ENCODE results near the gene PSAP. TPM values are rescaled to one million over a fixed set of nuclear protein-coding genes. Genes with fewer than 3 reads are reported as not detected.
"Not testable (repeated sequence)": the region's sequence is repeated elsewhere in the genome, so short reads cannot be mapped to it uniquely, and the experiment has no call there.

PSAP gene
- total and polyA plus RNA-seq, 4 donors: 255 to 671 (median 472) TPM

DNA sequence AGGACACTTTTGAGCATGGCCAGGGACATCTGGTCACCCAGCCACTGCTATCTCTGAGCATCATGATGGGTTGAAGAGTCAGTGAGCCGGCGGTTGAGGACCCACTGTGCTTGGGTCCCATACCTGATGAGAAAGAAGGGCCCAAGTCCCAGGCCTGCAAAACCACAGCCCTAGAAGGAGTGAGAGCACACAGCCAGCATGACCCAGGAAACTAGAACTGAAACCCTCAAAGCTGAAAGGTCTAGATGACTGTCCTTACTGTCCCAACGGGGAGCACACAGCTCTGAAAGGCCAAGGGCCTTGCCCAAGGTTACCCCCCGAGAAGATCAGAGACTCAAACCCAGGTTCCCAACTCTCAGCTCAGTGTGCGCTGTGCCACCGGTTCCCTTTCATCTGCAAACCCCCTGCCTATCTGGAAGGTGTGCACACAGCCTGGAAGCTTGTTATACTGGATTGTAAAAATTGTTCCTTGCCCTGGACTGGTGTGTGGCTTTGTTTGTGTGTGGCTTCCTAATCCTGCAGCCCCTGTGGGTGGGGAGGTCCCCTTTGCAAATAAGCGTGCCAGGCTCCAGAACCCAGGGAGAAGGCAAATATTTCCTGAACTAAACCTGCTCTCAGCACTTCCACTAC, 22.6 kb upstream of the PSAP start:
- H3K36me3 ChIP-seq (ENCODE audit: control insufficient read depth in 4 of 4, insufficient read depth in 3 of 4, low read depth in 1 of 4, low read length in 3 of 4): no peaks in the 10 kb centered on the region
- H3K4me1 ChIP-seq (ENCODE audit: control insufficient read depth in 4 of 4, insufficient read depth in 4 of 4, low read length in 3 of 4): no peaks in the 10 kb centered on the region
- no peaks in the 10 kb centered on the region for H3K27me3 ChIP-seq (ENCODE audit: control insufficient read depth in 4 of 4, insufficient read depth in 4 of 4, low read length in 3 of 4)
- TF ChIP-seq TAF1 (conservative IDR thresholded peaks at IDR 0.05) (no peak), NR2F2 (IDR thresholded peaks at IDR 0.05) (no peak), YY1 (IDR thresholded peaks at IDR 0.05) (no peak), JUND (IDR thresholded peaks at IDR 0.05) (no peak), EGR1 (IDR thresholded peaks at IDR 0.05; ENCODE audit: low read depth in 2 of 2) (no peak), RXRA (IDR thresholded peaks at IDR 0.05) (no peak), SP1 (IDR thresholded peaks at IDR 0.05) (no peak), FOXA2 (IDR thresholded peaks at IDR 0.05) (no peak), HNF4A (conservative IDR thresholded peaks at IDR 0.05) (no peak), FOXA1 (IDR thresholded peaks at IDR 0.05) (no peak)
- TF ChIP-seq, protein P1, sequence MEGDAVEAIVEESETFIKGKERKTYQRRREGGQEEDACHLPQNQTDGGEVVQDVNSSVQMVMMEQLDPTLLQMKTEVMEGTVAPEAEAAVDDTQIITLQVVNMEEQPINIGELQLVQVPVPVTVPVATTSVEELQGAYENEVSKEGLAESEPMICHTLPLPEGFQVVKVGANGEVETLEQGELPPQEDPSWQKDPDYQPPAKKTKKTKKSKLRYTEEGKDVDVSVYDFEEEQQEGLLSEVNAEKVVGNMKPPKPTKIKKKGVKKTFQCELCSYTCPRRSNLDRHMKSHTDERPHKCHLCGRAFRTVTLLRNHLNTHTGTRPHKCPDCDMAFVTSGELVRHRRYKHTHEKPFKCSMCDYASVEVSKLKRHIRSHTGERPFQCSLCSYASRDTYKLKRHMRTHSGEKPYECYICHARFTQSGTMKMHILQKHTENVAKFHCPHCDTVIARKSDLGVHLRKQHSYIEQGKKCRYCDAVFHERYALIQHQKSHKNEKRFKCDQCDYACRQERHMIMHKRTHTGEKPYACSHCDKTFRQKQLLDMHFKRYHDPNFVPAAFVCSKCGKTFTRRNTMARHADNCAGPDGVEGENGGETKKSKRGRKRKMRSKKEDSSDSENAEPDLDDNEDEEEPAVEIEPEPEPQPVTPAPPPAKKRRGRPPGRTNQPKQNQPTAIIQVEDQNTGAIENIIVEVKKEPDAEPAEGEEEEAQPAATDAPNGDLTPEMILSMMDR (IDR thresholded peaks at IDR 0.05; ENCODE audit: low read depth, low read length, missing input control): no peak
- TF ChIP-seq, protein P2, sequence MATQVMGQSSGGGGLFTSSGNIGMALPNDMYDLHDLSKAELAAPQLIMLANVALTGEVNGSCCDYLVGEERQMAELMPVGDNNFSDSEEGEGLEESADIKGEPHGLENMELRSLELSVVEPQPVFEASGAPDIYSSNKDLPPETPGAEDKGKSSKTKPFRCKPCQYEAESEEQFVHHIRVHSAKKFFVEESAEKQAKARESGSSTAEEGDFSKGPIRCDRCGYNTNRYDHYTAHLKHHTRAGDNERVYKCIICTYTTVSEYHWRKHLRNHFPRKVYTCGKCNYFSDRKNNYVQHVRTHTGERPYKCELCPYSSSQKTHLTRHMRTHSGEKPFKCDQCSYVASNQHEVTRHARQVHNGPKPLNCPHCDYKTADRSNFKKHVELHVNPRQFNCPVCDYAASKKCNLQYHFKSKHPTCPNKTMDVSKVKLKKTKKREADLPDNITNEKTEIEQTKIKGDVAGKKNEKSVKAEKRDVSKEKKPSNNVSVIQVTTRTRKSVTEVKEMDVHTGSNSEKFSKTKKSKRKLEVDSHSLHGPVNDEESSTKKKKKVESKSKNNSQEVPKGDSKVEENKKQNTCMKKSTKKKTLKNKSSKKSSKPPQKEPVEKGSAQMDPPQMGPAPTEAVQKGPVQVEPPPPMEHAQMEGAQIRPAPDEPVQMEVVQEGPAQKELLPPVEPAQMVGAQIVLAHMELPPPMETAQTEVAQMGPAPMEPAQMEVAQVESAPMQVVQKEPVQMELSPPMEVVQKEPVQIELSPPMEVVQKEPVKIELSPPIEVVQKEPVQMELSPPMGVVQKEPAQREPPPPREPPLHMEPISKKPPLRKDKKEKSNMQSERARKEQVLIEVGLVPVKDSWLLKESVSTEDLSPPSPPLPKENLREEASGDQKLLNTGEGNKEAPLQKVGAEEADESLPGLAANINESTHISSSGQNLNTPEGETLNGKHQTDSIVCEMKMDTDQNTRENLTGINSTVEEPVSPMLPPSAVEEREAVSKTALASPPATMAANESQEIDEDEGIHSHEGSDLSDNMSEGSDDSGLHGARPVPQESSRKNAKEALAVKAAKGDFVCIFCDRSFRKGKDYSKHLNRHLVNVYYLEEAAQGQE (IDR thresholded peaks at IDR 0.05): no peak
- H3K27ac ChIP-seq (ENCODE audit: low read depth in 1 of 2, low read length in 2 of 2): no peak overlapping the region
- H3K4me3 ChIP-seq (ENCODE audit: low read depth in 1 of 3, low read length in 3 of 3): no peak overlapping the region
- no peak overlapping the region for H3K9ac ChIP-seq (ENCODE audit: low read depth in 1 of 2, low read length in 2 of 2)
- 90% methylated on average over 7 of the region's 7 CpGs for WGBS
- H3K9me3 ChIP-seq (ENCODE audit: control insufficient read depth in 4 of 4, low read length in 3 of 4): no peaks in the 10 kb centered on the region
- DNase-seq (ENCODE audit: low spot score): no peak

DNA sequence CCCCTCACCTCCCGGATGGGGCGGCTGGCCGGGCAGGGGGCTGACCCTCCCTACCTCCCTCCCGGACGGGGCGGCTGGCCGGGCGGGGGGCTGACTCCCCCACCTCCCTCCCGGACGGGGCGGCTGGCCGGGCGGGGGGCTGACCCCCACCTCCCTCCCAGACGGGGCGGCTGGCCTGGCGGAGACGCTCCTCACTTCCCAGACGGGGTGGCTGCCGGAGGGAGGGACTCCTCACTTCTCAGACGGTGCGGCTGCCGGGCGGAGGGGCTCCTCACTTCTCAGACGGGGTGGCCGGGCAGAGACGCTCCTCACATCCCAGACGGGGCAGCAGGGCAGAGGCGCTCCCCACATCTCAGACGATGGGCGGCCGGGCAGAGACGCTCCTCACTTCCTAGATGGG, 18.6 kb upstream of the PSAP start:
- H3K4me3 ChIP-seq (ENCODE audit: low read depth in 1 of 3, low read length in 3 of 3); H3K27me3 ChIP-seq (ENCODE audit: control insufficient read depth in 4 of 4, insufficient read depth in 4 of 4, low read length in 3 of 4); H3K9ac ChIP-seq (ENCODE audit: low read depth in 1 of 2, low read length in 2 of 2); DNase-seq (ENCODE audit: low spot score); H3K9me3 ChIP-seq (ENCODE audit: control insufficient read depth in 4 of 4, low read length in 3 of 4); H3K27ac ChIP-seq (ENCODE audit: low read depth in 1 of 2, low read length in 2 of 2); H3K4me1 ChIP-seq (ENCODE audit: control insufficient read depth in 4 of 4, insufficient read depth in 4 of 4, low read length in 3 of 4); H3K36me3 ChIP-seq (ENCODE audit: control insufficient read depth in 4 of 4, insufficient read depth in 3 of 4, low read depth in 1 of 4, low read length in 3 of 4): not testable (repeated sequence)
- WGBS: 96% methylated on average over 27 of the region's 32 CpGs

DNA sequence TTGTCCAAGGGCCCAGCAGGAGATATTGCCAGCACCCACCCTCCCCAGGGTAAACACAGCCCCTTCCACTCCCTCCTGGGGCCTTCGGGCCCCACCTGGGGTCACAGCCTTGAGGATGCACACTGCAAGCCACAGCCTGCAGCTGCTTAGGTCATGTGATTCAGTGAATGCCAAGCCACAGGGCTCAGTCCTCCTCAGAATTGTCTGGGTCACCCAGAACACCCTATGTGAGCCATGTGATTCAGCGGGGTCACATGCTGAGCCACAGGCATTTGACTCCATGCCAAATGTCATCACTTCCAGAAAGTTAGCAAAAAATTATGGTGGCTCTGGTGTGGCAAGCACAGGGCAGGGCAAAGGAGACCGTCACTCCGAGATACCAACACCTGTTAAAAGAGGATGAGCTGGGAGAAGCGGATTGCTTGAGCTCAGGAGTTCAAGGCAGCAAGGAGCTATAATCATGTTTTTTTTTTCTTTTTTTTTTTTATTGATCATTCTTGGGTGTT, 17.2 kb upstream of the PSAP start:
- WGBS: 83% methylated on average over 5 of the region's 5 CpGs
- no peak for DNase-seq (ENCODE audit: low spot score)
- no peak for TF ChIP-seq JUND (IDR thresholded peaks at IDR 0.05)
- TF ChIP-seq GABPA (IDR thresholded peaks at IDR 0.05 in 1 of 2, conservative IDR thresholded peaks at IDR 0.05 in 1 of 2): no peak
- Histone ChIP-seq H3K27ac (ENCODE audit: low read depth in 1 of 2, low read length in 2 of 2) (no peak overlapping the region), H3K4me1 (ENCODE audit: control insufficient read depth in 4 of 4, insufficient read depth in 4 of 4, low read length in 3 of 4) (no peaks in the 10 kb centered on the region), H3K4me3 (ENCODE audit: low read depth in 1 of 3, low read length in 3 of 3) (no peak overlapping the region), H3K36me3 (ENCODE audit: control insufficient read depth in 4 of 4, insufficient read depth in 3 of 4, low read depth in 1 of 4, low read length in 3 of 4) (no peaks in the 10 kb centered on the region), H3K9me3 (ENCODE audit: control insufficient read depth in 4 of 4, low read length in 3 of 4) (no peaks in the 10 kb centered on the region), H3K27me3 (ENCODE audit: control insufficient read depth in 4 of 4, insufficient read depth in 4 of 4, low read length in 3 of 4) (no peaks in the 10 kb centered on the region), H3K9ac (ENCODE audit: low read depth in 1 of 2, low read length in 2 of 2) (no peak overlapping the region)

Data from liver (tissue), 9 donors.